Measurements from ENCODE around the gene RNF145. TPM values are rescaled to one million over a fixed set of nuclear protein-coding genes. Genes with fewer than 3 reads are reported as not detected.
A peak's percentile ranks its signal among the peaks of the same experiment; 100 is the strongest.

The RNF145 gene
- total and polyA plus RNA-seq, 2 of the 13 experiments (the other 11 are each of a cell fraction or from before 2014, with no cell fraction given): 24.6 TPM

GRCh38 chr5:159206368-159206767 lies 3.0 kb downstream of the RNF145 start:
- CTCF ChIA-PET (ENCODE audit: low intra/inter-chr PET ratio, low total read pairs): no interaction called here
- H3K4me1 ChIP-seq (ENCODE audit: insufficient read depth, low read length): peaks cover 46% of the 10 kb centered on the region
- H3K27ac ChIP-seq (ENCODE audit: extremely low read length, insufficient read depth, low read length): peak overlapping the region; percentile 83
- no peak for TF ChIP-seq FOXA3 (CRISPR knock-in tag; IDR thresholded peaks at IDR 0.05)
- no peak for TF ChIP-seq ZNF615 (CRISPR knock-in tag; IDR thresholded peaks at IDR 0.05; ENCODE audit: borderline replicate concordance)
- no peak for TF ChIP-seq REL (CRISPR knock-in tag; conservative IDR thresholded peaks at IDR 0.05)
- TF ChIP-seq DR1 (CRISPR knock-in tag; IDR thresholded peaks at IDR 0.05): no peak
- no peak for TF ChIP-seq NFYC (CRISPR knock-in tag; IDR thresholded peaks at IDR 0.05)
- no peak for TF ChIP-seq ZNF576 (CRISPR knock-in tag; IDR thresholded peaks at IDR 0.05)
- no peak for TF ChIP-seq ZNF251 (CRISPR knock-in tag; IDR thresholded peaks at IDR 0.05)
- no peak for TF ChIP-seq ZNF816 (CRISPR knock-in tag; IDR thresholded peaks at IDR 0.05; ENCODE audit: borderline replicate concordance)
- TF ChIP-seq ZNF598 (CRISPR knock-in tag; IDR thresholded peaks at IDR 0.05; ENCODE audit: borderline replicate concordance): no peak
- TF ChIP-seq IRF2 (CRISPR knock-in tag; IDR thresholded peaks at IDR 0.05): no peak
- TF ChIP-seq HES4 (CRISPR knock-in tag; IDR thresholded peaks at IDR 0.05; ENCODE audit: borderline replicate concordance): no peak
- TF ChIP-seq ATF7-NPFF (CRISPR knock-in tag; IDR thresholded peaks at IDR 0.05; ENCODE audit: low read depth): no peak
- no peak for TF ChIP-seq ATF7 (IDR thresholded peaks at IDR 0.05)
- no peak for TF ChIP-seq ATF7 (CRISPR knock-in tag; IDR thresholded peaks at IDR 0.05)
- no peak for TF ChIP-seq SRSF1 (optimal IDR thresholded peaks at IDR 0.05; ENCODE audit: low read depth, low read length)
- no peak for TF ChIP-seq RELA (CRISPR knock-in tag; IDR thresholded peaks at IDR 0.05)
- TF ChIP-seq MNT (IDR thresholded peaks at IDR 0.05): no peak
- no peak for TF ChIP-seq U2AF2 (IDR thresholded peaks at IDR 0.05; ENCODE audit: low read depth, low read length)
- no peak for DNase-seq (ENCODE audit: low spot score)
- BruUV-seq (replicated peaks): no TSS peak
- 33% methylated on average over 2 of the region's 2 CpGs for WGBS (ENCODE audit: low lambda C conversion rate)
- H3K27me3 ChIP-seq (ENCODE audit: control insufficient read depth in 1 of 2, insufficient read depth in 2 of 2, low read length in 2 of 2): no peaks in the 10 kb centered on the region; a peak in 1 of 5 replicates
- FAIRE-seq: no peak
- peak overlapping the region; percentile 79 for H3K4me2 ChIP-seq (ENCODE audit: low read depth, low read length)
- H3K36me3 ChIP-seq (replicated peaks in 1 of 2; ENCODE audit: control insufficient read depth in 1 of 2, insufficient read depth in 2 of 2, low read length in 2 of 2): peaks cover 2 to 6% of the 10 kb centered on the region in 2 experiments; a peak in 3 of 5 replicates
- no peaks in the 10 kb centered on the region for H3K9me3 ChIP-seq (ENCODE audit: low read length)
- no peak for ATAC-seq
- peak overlapping the region; percentile 85 for H3K9ac ChIP-seq (ENCODE audit: insufficient read depth, low read depth, low read length)
- H3K79me2 ChIP-seq (ENCODE audit: insufficient read depth, low read length): peaks cover 75% of the 10 kb centered on the region
- peaks cover 4% of the 10 kb centered on the region; the same call in 1 of the 2 replicates for H4K20me1 ChIP-seq (ENCODE audit: insufficient read depth, low read length)
- H2AFZ ChIP-seq (ENCODE audit: low read length): no peak overlapping the region
- POLR2A ChIA-PET: no interaction called here
- H3K4me3 ChIP-seq (replicated peaks in 1 of 3; ENCODE audit: insufficient read depth in 1 of 3, low read depth in 2 of 3, low read length in 3 of 3): peak overlapping the region; percentile 88 to 94 (median 93); a peak in 5 of 6 replicates
- intact Hi-C loops (cut with micrococcal nuclease; ENCODE audit: unreplicated experiment): loop anchor here (5.0 kb wide), 1 partner anchor 1196 kb away; the partner anchor contains the start of gene FAM200C
- in situ Hi-C loops (cut with HindIII; ENCODE audit: extremely low pct_ligation_motif_present, low pct_unique_long_range_greater_than_20kb): no loop called here

Measured in HepG2 (cell line).